GM23248 (cell line): Measurements from ENCODE around the gene CYFIP1.

Experiments
- EZH2 ChIP-seq: fragments of 200-600 bp; sonication (generic); IDR thresholded peaks from 2 replicates; pipeline ENCODE4 v1.6.1; 2018; ENCODE audit warnings: antibody characterized with exemption, mild to moderate bottlenecking; ENCODE audit not compliant: insufficient read depth, poor library complexity, severe bottlenecking
- EZH2phosphoT487 ChIP-seq: fragments of 200-600 bp; sonication (generic); IDR thresholded peaks from 2 replicates; pipeline ENCODE4 v1.6.1; 2018; ENCODE audit warnings: antibody characterized with exemption, moderate library complexity, mild to moderate bottlenecking, low read depth; ENCODE audit not compliant: insufficient read depth

- TF ChIP-seq EZH2phosphoT487, result no peak
- no peak for TF ChIP-seq EZH2
Observed at GRCh38 chr15:22936577-22937472, 43.3 kb downstream of the CYFIP1 start.
